CD8-positive, alpha-beta memory T cell (primary cell): Measurements from ENCODE around the gene CAMSAP1. TPM values are rescaled to one million over a fixed set of nuclear protein-coding genes. Genes with fewer than 3 reads are reported as not detected.
A peak's percentile ranks its signal among the peaks of the same experiment; 100 is the strongest.

ENCODE experiments used
- CTCF ChIA-PET: fragments of 350-600 bp; sonication (Branson Sonifier 250); formaldehyde crosslinking; loops from one replicate; lab custom pipeline; 2021; ENCODE audit warnings: antibody characterized with exemption; lab: Charles Lee
- POLR2A ChIA-PET: fragments of 350-600 bp; sonication (Branson Sonifier 250); formaldehyde crosslinking; loops from one replicate; lab custom pipeline; 2021; ENCODE audit warnings: antibody characterized with exemption; lab: Charles Lee
- DNase-seq, 5 donors: peaks; one replicate each; pipeline versions ENCODE4 v3.0.0 to v3.0.0-alpha.2; 2020 to 2022; ENCODE audit warnings: mixed read lengths in 1 of 5
- H3K27ac ChIP-seq: one replicate; pipeline ENCODE4 v1.7.0; 2013; ENCODE audit warnings: low read depth, mild to moderate bottlenecking, low read length, moderate library complexity
- H3K27me3 ChIP-seq: 2 replicates; pipeline ENCODE4 v1.7.0; 2013; ENCODE audit warnings: low read length, mild to moderate bottlenecking; ENCODE audit not compliant: insufficient read depth, poor library complexity, severe bottlenecking
- H3K36me3 ChIP-seq: 2 replicates; pipeline ENCODE4 v1.7.0; 2013; ENCODE audit warnings: mild to moderate bottlenecking, low read length, moderate library complexity; ENCODE audit not compliant: insufficient read depth
- H3K4me1 ChIP-seq: 2 replicates; pipeline ENCODE4 v1.7.0; 2013; ENCODE audit warnings: mild to moderate bottlenecking, low read length, moderate library complexity; ENCODE audit not compliant: insufficient read depth
- H3K4me3 ChIP-seq: 2 replicates; pipeline ENCODE4 v1.7.0; 2013; ENCODE audit warnings: mild to moderate bottlenecking, low read length
- H3K9me3 ChIP-seq: 2 replicates; pipeline ENCODE4 v1.7.0; 2013; ENCODE audit warnings: mild to moderate bottlenecking, low read length
- H3K27ac Mint-ChIP-seq, 8 donors: one replicate each; pipeline ENCODE4 v1.8.0; 2020 to 2021; ENCODE audit warnings: mixed read lengths in 8 of 8, mild to moderate bottlenecking in 6 of 8, inconsistent platforms in 3 of 8, moderate library complexity in 3 of 8
- H3K27me3 Mint-ChIP-seq, 2 donors: one replicate each; pipeline ENCODE4 v1.8.0; 2020 to 2021; ENCODE audit warnings: mixed read lengths in 2 of 2, mild to moderate bottlenecking in 1 of 2, moderate library complexity in 1 of 2
- H3K36me3 Mint-ChIP-seq, 3 donors: one replicate each; pipeline ENCODE4 v1.8.0; 2020 to 2021; ENCODE audit warnings: mixed read lengths in 3 of 3, inconsistent platforms in 1 of 3, mild to moderate bottlenecking in 1 of 3
- H3K4me1 Mint-ChIP-seq, 3 donors: one replicate each; pipeline ENCODE4 v1.8.0; 2020 to 2021; ENCODE audit warnings: mixed read lengths in 3 of 3, inconsistent platforms in 1 of 3, mild to moderate bottlenecking in 1 of 3
- H3K4me3 Mint-ChIP-seq, 7 donors: one replicate each; pipeline ENCODE4 v1.8.0; 2020 to 2021; ENCODE audit warnings: mixed read lengths in 7 of 7, mild to moderate bottlenecking in 6 of 7, moderate library complexity in 4 of 7, inconsistent platforms in 2 of 7
- H3K9me3 Mint-ChIP-seq, 5 donors: one replicate each; pipeline ENCODE4 v1.8.0; 2020 to 2022; ENCODE audit warnings: mixed read lengths in 5 of 5, mild to moderate bottlenecking in 3 of 5, moderate library complexity in 2 of 5, inconsistent platforms in 1 of 5
- polyA plus RNA-seq: library from polyadenylated mRNA; unstranded; fragments of 300-500 nt; fragmentation: Illumina TruSeq; gene quantifications from one replicate; pipeline ENCODE4 v1.2.3, GENCODE V29; 2021
- total RNA-seq, 2 experiments: library from RNA; stranded (reverse); gene quantifications; one replicate each; pipeline ENCODE4 v1.2.3, GENCODE V29; 2021

CAMSAP1 gene
- total and polyA plus RNA-seq, 3 experiments from 2014 or later = 2.2 to 33.7 (median 30.4) TPM

- Histone ChIP-seq H3K27ac (no peak overlapping the region), H3K4me1 (no peaks in the 10 kb centered on the region), H3K9me3 (no peaks in the 10 kb centered on the region), H3K36me3 (no peaks in the 10 kb centered on the region), H3K4me3 (no peak overlapping the region), H3K27me3 (no peaks in the 10 kb centered on the region)
- DNase-seq = no peak
- Mint-ChIP-seq H3K4me3 (no peak overlapping the region), H3K4me1 (no peaks in the 10 kb centered on the region), H3K27ac (no peak overlapping the region), H3K9me3 (no peaks in the 10 kb centered on the region), H3K27me3 (peaks cover 0 to 3% of the 10 kb centered on the region in 2 donors), H3K36me3 (no peaks in the 10 kb centered on the region)
- CTCF ChIA-PET = interaction anchor here (1.5 kb wide), 1 partner anchor 39 kb away, joined by 3 read pairs; no protein-coding TSS in a partner anchor
- POLR2A ChIA-PET = no interaction called here
Observed at GRCh38 chr9:135777623-135778177, 129.6 kb downstream of the CAMSAP1 start.

GRCh38 chr9:135776893-135777622, 130.3 kb downstream of the CAMSAP1 start:
- Mint-ChIP-seq H3K4me3 (no peak overlapping the region), H3K4me1 (no peaks in the 10 kb centered on the region), H3K27me3 (peaks cover 0 to 3% of the 10 kb centered on the region in 2 donors), H3K36me3 (no peaks in the 10 kb centered on the region), H3K27ac (peak overlapping the region in 1 of 8 donors; percentile 43), H3K9me3 (no peaks in the 10 kb centered on the region)
- no peaks in the 10 kb centered on the region for H3K27me3 ChIP-seq
- H3K4me1 ChIP-seq = no peaks in the 10 kb centered on the region
- H3K9me3 ChIP-seq = no peaks in the 10 kb centered on the region
- CTCF ChIA-PET = interaction anchor here (1.5 kb wide), 1 partner anchor 38 kb away, joined by 3 read pairs; no protein-coding TSS in a partner anchor
- POLR2A ChIA-PET = no interaction called here
- peak in 1 of 5 donors; percentile 7 for DNase-seq
- H3K36me3 ChIP-seq = no peaks in the 10 kb centered on the region
- no peak overlapping the region for H3K27ac ChIP-seq
- H3K4me3 ChIP-seq = no peak overlapping the region

- H3K27me3 Mint-ChIP-seq = peaks cover 0 to 5% of the 10 kb centered on the region in 2 donors
- H3K27ac ChIP-seq = no peak overlapping the region
Observed at GRCh38 chr9:135775911-135776310, 131.4 kb downstream of the CAMSAP1 start.

GRCh38 chr9:135774794-135775525, 132.4 kb downstream of the CAMSAP1 start:
- DNase-seq = no peak
- Mint-ChIP-seq H3K36me3 (no peaks in the 10 kb centered on the region), H3K4me1 (no peaks in the 10 kb centered on the region), H3K4me3 (no peak overlapping the region), H3K9me3 (no peaks in the 10 kb centered on the region), H3K27me3 (peaks cover 0 to 5% of the 10 kb centered on the region in 2 donors), H3K27ac (no peak overlapping the region)
- ChIA-PET CTCF (no interaction called here), POLR2A (no interaction called here)
- H3K4me3 ChIP-seq = no peak overlapping the region
- H3K4me1 ChIP-seq = no peaks in the 10 kb centered on the region
- no peaks in the 10 kb centered on the region for H3K9me3 ChIP-seq
- no peak overlapping the region for H3K27ac ChIP-seq
- H3K27me3 ChIP-seq = no peaks in the 10 kb centered on the region
- no peaks in the 10 kb centered on the region for H3K36me3 ChIP-seq

More at GRCh38 chr9:135775911-135776310, 131.4 kb downstream of the CAMSAP1 start:
- Mint-ChIP-seq H3K4me3 (no peak overlapping the region), H3K36me3 (no peaks in the 10 kb centered on the region), H3K27ac (no peak overlapping the region), H3K9me3 (no peaks in the 10 kb centered on the region), H3K4me1 (no peaks in the 10 kb centered on the region)
- DNase-seq = no peak
- ChIA-PET POLR2A (no interaction called here), CTCF (no interaction called here)
- Histone ChIP-seq H3K4me3 (no peak overlapping the region), H3K9me3 (no peaks in the 10 kb centered on the region), H3K27me3 (no peaks in the 10 kb centered on the region), H3K4me1 (no peaks in the 10 kb centered on the region), H3K36me3 (no peaks in the 10 kb centered on the region)

- CTCF ChIA-PET = no interaction called here
- no peak overlapping the region for H3K27ac Mint-ChIP-seq
- H3K27me3 ChIP-seq = no peaks in the 10 kb centered on the region
- peaks cover 0 to 4% of the 10 kb centered on the region in 2 donors for H3K27me3 Mint-ChIP-seq
- no peaks in the 10 kb centered on the region for H3K36me3 Mint-ChIP-seq
- no peak for DNase-seq
- no peaks in the 10 kb centered on the region for H3K9me3 ChIP-seq
- no peak overlapping the region for H3K4me3 Mint-ChIP-seq
- H3K27ac ChIP-seq = no peak overlapping the region
- POLR2A ChIA-PET = no interaction called here
- H3K4me1 Mint-ChIP-seq = no peaks in the 10 kb centered on the region
- H3K36me3 ChIP-seq = no peaks in the 10 kb centered on the region
- H3K9me3 Mint-ChIP-seq = no peaks in the 10 kb centered on the region
- H3K4me1 ChIP-seq = no peaks in the 10 kb centered on the region
- H3K4me3 ChIP-seq = no peak overlapping the region
Observed at GRCh38 chr9:135774239-135774747, 133.1 kb downstream of the CAMSAP1 start.

- CTCF ChIA-PET = no interaction called here
- Mint-ChIP-seq H3K4me1 (no peaks in the 10 kb centered on the region), H3K4me3 (no peak overlapping the region), H3K27me3 (peaks cover 0 to 3% of the 10 kb centered on the region in 2 donors), H3K9me3 (no peaks in the 10 kb centered on the region), H3K36me3 (no peaks in the 10 kb centered on the region), H3K27ac (no peak overlapping the region)
- Histone ChIP-seq H3K9me3 (no peaks in the 10 kb centered on the region), H3K27ac (no peak overlapping the region), H3K27me3 (no peaks in the 10 kb centered on the region), H3K4me3 (no peak overlapping the region), H3K36me3 (no peaks in the 10 kb centered on the region), H3K4me1 (no peaks in the 10 kb centered on the region)
- POLR2A ChIA-PET = no interaction called here
- DNase-seq = no peak
Observed at GRCh38 chr9:135773530-135774238, 133.7 kb downstream of the CAMSAP1 start.

- Histone ChIP-seq H3K4me3 (no peak overlapping the region), H3K9me3 (no peaks in the 10 kb centered on the region), H3K36me3 (no peaks in the 10 kb centered on the region), H3K27me3 (no peaks in the 10 kb centered on the region), H3K27ac (no peak overlapping the region), H3K4me1 (no peaks in the 10 kb centered on the region)
- Mint-ChIP-seq H3K4me1 (no peaks in the 10 kb centered on the region), H3K36me3 (no peaks in the 10 kb centered on the region), H3K9me3 (no peaks in the 10 kb centered on the region), H3K27me3 (peaks cover 0 to 3% of the 10 kb centered on the region in 2 donors), H3K27ac (no peak overlapping the region), H3K4me3 (no peak overlapping the region)
- ChIA-PET POLR2A (no interaction called here), CTCF (interaction anchor here (1.0 kb wide), 1 partner anchor 12 kb away, joined by 3 read pairs; no protein-coding TSS in a partner anchor)
- no peak for DNase-seq
Observed at GRCh38 chr9:135772702-135773493, 134.4 kb downstream of the CAMSAP1 start.
